SK-N-MC (cell line): ENCODE data around the gene PCED1B.
A peak's percentile ranks its signal among the peaks of the same experiment; 100 is the strongest.
"Not testable (repeated sequence)": the region's sequence is repeated elsewhere in the genome, so short reads cannot be mapped to it uniquely, and the experiment has no call there.

Source experiments
- DNase-seq: peaks from one replicate; pipeline ENCODE4 v3.0.0-alpha.2; 2011; ENCODE audit warnings: low read depth, low spot score
- H3K27ac ChIP-seq: fragments of 200-600 bp; sonication (generic); 2 replicates; pipeline ENCODE4 v1.5.1; 2016; ENCODE audit warnings: mixed run types
- H3K36me3 ChIP-seq: fragments of 200-600 bp; sonication (generic); 2 replicates; pipeline ENCODE4 v1.6.1; 2017; ENCODE audit warnings: antibody characterized with exemption, low read length, mixed read lengths; ENCODE audit not compliant: insufficient read depth
- H3K4me3 ChIP-seq: fragments of 200-600 bp; sonication (generic); 2 replicates; pipeline ENCODE4 v1.5.1; 2016
- H3K9ac ChIP-seq: fragments of 200-600 bp; sonication (generic); 2 replicates; pipeline ENCODE4 v1.8.0; 2017; ENCODE audit warnings: mixed run types, mixed read lengths; ENCODE audit not compliant: insufficient read length
- H3K9me3 ChIP-seq: fragments of 200-600 bp; sonication (generic); 2 replicates; pipeline ENCODE4 v1.6.1; 2017; ENCODE audit warnings: low read depth, mild to moderate bottlenecking, antibody characterized with exemption, low read length, moderate library complexity, mixed read lengths
- EZH2 ChIP-seq: fragments of 200-600 bp; sonication (generic); IDR thresholded peaks from one replicate; pipeline ENCODE4 v1.6.1; 2017; ENCODE audit warnings: antibody characterized with exemption
- FOXP2 ChIP-seq: optimal IDR thresholded peaks from 2 replicates; pipeline ENCODE3; 2011; ENCODE audit warnings: mild to moderate bottlenecking, moderate library complexity; ENCODE audit not compliant: insufficient read depth; ENCODE audit errors: extremely low read length, control extremely low read depth
- POLR2AphosphoS5 ChIP-seq: IDR thresholded peaks from 2 replicates; pipeline ENCODE4 v1.6.1; 2012; ENCODE audit warnings: mild to moderate bottlenecking, low read depth, low read length, borderline replicate concordance

PCED1B gene

GRCh38 chr12:47193066-47193465 lies 113.6 kb downstream of the PCED1B start:
- TF ChIP-seq POLR2AphosphoS5 (no peak), EZH2 (no peak), FOXP2 (no peak)
- H3K9me3 ChIP-seq: no peaks in the 10 kb centered on the region
- H3K4me3 ChIP-seq: no peak overlapping the region
- H3K36me3 ChIP-seq: no peaks in the 10 kb centered on the region
- no peak for DNase-seq
- H3K9ac ChIP-seq: no peak overlapping the region
- no peak overlapping the region for H3K27ac ChIP-seq

GRCh38 chr12:47194501-47194900 lies 115.1 kb downstream of the PCED1B start:
- H3K36me3 ChIP-seq: no peaks in the 10 kb centered on the region
- no peak overlapping the region for H3K4me3 ChIP-seq
- DNase-seq: no peak
- TF ChIP-seq FOXP2 (no peak), EZH2 (no peak), POLR2AphosphoS5 (no peak)
- no peak overlapping the region for H3K9ac ChIP-seq
- H3K9me3 ChIP-seq: no peaks in the 10 kb centered on the region
- no peak overlapping the region for H3K27ac ChIP-seq

DNA sequence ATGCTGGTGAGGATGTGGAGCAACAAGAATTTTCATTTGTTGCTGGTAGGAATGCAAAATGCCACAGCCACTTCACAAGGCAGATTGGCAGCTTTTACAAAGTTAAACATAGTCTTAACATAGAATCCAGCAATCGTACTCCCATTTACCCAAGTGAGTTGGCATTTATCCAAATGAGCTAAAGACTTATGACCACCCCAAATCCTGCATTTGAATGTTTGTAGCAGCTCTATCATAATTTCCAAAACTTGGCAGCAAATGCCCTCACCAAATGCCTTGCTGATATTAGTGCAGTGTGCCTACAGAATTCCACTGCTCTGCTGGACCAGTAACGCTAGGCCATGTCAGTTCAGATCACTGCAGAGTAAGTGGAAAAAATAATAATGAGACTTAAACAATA lies 121.0 kb downstream of the PCED1B start:
- no peak overlapping the region for H3K27ac ChIP-seq
- no peak overlapping the region for H3K4me3 ChIP-seq
- no peak for DNase-seq
- no peak for TF ChIP-seq EZH2
- peaks cover 4% of the 10 kb centered on the region; the same call in 1 of the 2 replicates for H3K9me3 ChIP-seq
- H3K9ac ChIP-seq: no peak overlapping the region
- H3K36me3 ChIP-seq: no peaks in the 10 kb centered on the region

- H3K9me3 ChIP-seq, H3K27ac ChIP-seq, H3K36me3 ChIP-seq, H3K9ac ChIP-seq, H3K4me3 ChIP-seq, DNase-seq: not testable (repeated sequence)
Observed at GRCh38 chr12:47201190-47201589, 121.8 kb downstream of the PCED1B start.

DNA sequence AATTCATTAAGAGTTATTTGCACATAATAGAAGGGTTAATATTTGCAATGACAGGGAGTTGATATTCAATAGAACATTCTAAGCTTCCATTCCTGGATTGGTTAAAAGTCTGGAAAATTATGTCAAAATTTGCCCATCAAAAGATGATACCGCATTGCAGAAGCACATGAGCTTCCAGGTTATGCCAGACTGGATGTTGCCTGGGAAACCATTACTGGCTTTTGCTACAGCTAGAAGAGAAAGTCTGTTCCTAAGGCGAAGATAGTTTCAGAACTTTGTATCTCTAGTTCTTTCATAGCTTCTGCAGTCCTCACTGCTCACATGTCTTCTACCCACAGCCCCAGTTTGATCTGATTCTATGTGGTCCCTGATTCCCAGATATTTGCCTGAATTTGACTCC lies 122.8 kb downstream of the PCED1B start:
- TF ChIP-seq EZH2 (no peak), POLR2AphosphoS5 (no peak), FOXP2 (no peak)
- Histone ChIP-seq H3K4me3 (no peak overlapping the region), H3K27ac (no peak overlapping the region), H3K9me3 (peaks cover 4% of the 10 kb centered on the region; the same call in 1 of the 2 replicates), H3K36me3 (no peaks in the 10 kb centered on the region), H3K9ac (no peak overlapping the region)
- DNase-seq: no peak

GRCh38 chr12:47205532-47206449 lies 126.4 kb downstream of the PCED1B start:
- Histone ChIP-seq H3K4me3 (no peak overlapping the region), H3K9ac (no peak overlapping the region), H3K36me3 (no peaks in the 10 kb centered on the region), H3K9me3 (no peaks in the 10 kb centered on the region), H3K27ac (peak overlapping the region; percentile 30)
- DNase-seq: no peak
- TF ChIP-seq FOXP2 (no peak), EZH2 (no peak)

- TF ChIP-seq POLR2AphosphoS5: no peak
- no peak for TF ChIP-seq FOXP2
- TF ChIP-seq EZH2: no peak
- Histone ChIP-seq H3K9ac (no peak overlapping the region), H3K27ac (no peak overlapping the region), H3K4me3 (no peak overlapping the region), H3K9me3 (no peaks in the 10 kb centered on the region), H3K36me3 (no peaks in the 10 kb centered on the region)
- no peak for DNase-seq
Observed at GRCh38 chr12:47206450-47207339, 127.3 kb downstream of the PCED1B start.

GRCh38 chr12:47207340-47207717 lies 127.9 kb downstream of the PCED1B start:
- DNase-seq: no peak
- Histone ChIP-seq H3K9ac (no peak overlapping the region), H3K9me3 (no peaks in the 10 kb centered on the region), H3K27ac (no peak overlapping the region), H3K36me3 (no peaks in the 10 kb centered on the region), H3K4me3 (no peak overlapping the region)
- TF ChIP-seq EZH2: no peak
- no peak for TF ChIP-seq FOXP2
- no peak for TF ChIP-seq POLR2AphosphoS5
